ENCODE measurements around the gene RNF224. TPM values are rescaled to one million over a fixed set of nuclear protein-coding genes. Genes with fewer than 3 reads are reported as not detected.

Gene RNF224
- total and polyA plus RNA-seq, 2 of the 13 experiments (the other 11 are each of a cell fraction or from before 2014, with no cell fraction given), result 0.09 TPM; not detected in 1

DNA sequence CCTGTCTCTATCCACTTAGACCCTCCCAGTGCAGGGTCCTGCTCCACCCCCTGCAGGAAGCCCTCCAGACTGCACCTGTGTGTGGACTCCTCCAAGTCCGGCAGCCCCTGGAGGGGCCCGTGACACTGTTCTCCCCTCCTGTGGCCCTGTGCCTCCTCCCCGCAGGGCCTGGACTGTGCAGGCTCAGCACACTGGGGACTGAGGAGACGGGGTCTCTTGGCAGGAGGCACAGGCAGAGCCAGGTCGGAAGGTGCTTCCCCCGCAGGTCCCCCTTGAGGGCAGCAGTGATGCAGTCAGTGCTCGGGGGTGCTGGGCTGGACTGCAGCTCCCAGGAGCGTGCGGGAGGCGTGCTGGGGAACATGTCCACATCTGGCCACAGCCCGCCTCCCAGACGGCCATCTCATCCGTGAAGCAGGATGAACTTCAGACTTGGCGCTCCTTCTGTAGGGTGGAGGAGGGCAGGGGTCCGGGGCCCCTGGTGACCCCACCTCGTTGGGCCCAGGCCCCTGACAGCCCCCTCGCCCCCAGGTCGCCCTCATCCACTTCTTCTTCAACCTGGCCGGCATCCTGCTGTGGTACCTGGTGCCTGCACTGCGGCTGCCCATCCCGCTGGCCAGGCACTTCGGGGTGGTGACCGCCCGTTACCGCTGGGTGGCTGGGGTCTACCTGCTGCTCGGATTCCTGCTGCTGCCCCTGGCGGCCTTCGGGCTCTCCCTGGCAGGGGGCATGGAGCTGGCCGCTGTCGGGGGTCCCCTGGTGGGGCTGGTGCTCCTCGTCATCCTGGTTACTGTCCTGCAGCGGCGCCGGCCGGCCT lies 8.3 kb downstream of the RNF224 start:
- WGBS (ENCODE audit: low lambda C conversion rate), result 0% methylated on average over 3 of the region's 35 CpGs
- H3K4me1 ChIP-seq (ENCODE audit: insufficient read depth, low read length), result peaks cover 59% of the 10 kb centered on the region
- H3K4me2 ChIP-seq (ENCODE audit: low read depth, low read length), result peak overlapping the region; percentile 85
- in situ Hi-C loops (cut with HindIII; ENCODE audit: extremely low pct_ligation_motif_present, low pct_unique_long_range_greater_than_20kb), result no loop called here
- ChIA-PET CTCF (ENCODE audit: low intra/inter-chr PET ratio, low total read pairs) (interaction anchor here (0.9 to 2.6 kb wide), 10 partner anchors 12 to 117 kb away, joined by 3 to 19 read pairs (median 3); partner anchors contain the start of genes ANAPC2, SSNA1 and TOR4A), POLR2A (interaction anchor here (0.7 to 7.4 kb wide), 14 partner anchors 8 to 180 kb away, joined by 4 to 78 read pairs (median 7); partner anchors contain the start of genes ANAPC2, CYSRT1, MAN1B1 and NELFB)
- peak overlapping the region; percentile 67 to 81 (median 72) for H3K4me3 ChIP-seq (replicated peaks in 1 of 3; ENCODE audit: insufficient read depth in 1 of 3, low read depth in 2 of 3, low read length in 3 of 3)
- DNase-seq (ENCODE audit: low spot score) (peak; percentile 45), ATAC-seq (peak; percentile 53), FAIRE-seq (no peak)
- peaks cover 15% of the 10 kb centered on the region for H3K79me2 ChIP-seq (ENCODE audit: insufficient read depth, low read length)
- H3K9ac ChIP-seq (ENCODE audit: insufficient read depth, low read depth, low read length), result peak overlapping the region; percentile 72
- H3K9me3 ChIP-seq (ENCODE audit: low read length), result no peaks in the 10 kb centered on the region
- peak overlapping the region; percentile 68 for H3K27ac ChIP-seq (ENCODE audit: extremely low read length, insufficient read depth, low read length)
- no peaks in the 10 kb centered on the region for H3K27me3 ChIP-seq (ENCODE audit: control insufficient read depth in 1 of 2, insufficient read depth in 2 of 2, low read length in 2 of 2)
- H4K20me1 ChIP-seq (ENCODE audit: insufficient read depth, low read length), result no peaks in the 10 kb centered on the region
- intact Hi-C loops (cut with micrococcal nuclease; ENCODE audit: unreplicated experiment), result loop anchor here (2.0 kb wide), 1 partner anchor 13 kb away; the partner anchor contains the start of gene RNF208
- H2AFZ ChIP-seq (ENCODE audit: low read length), result no peak overlapping the region
- no peaks in the 10 kb centered on the region for H3K36me3 ChIP-seq (replicated peaks in 1 of 2; ENCODE audit: control insufficient read depth in 1 of 2, insufficient read depth in 2 of 2, low read length in 2 of 2)
- BruUV-seq (replicated peaks), result no TSS peak
- no peak for TF ChIP-seq MBNL3 (CRISPR knock-in tag; conservative IDR thresholded peaks at IDR 0.05)
- TF ChIP-seq HDAC1 (CRISPR knock-in tag; IDR thresholded peaks at IDR 0.05), result no peak
- no peak for TF ChIP-seq PBX3 (CRISPR knock-in tag; IDR thresholded peaks at IDR 0.05; ENCODE audit: borderline replicate concordance)
- no peak for TF ChIP-seq ELF4 (CRISPR knock-in tag; IDR thresholded peaks at IDR 0.05; ENCODE audit: borderline replicate concordance)
- TF ChIP-seq ZNF234 (CRISPR knock-in tag; conservative IDR thresholded peaks at IDR 0.05), result 0 out of 2 replicates have a peak, but pooled peaks have one; percentile 79
- TF ChIP-seq SNAI1 (CRISPR knock-in tag; IDR thresholded peaks at IDR 0.05; ENCODE audit: borderline replicate concordance), result peak; percentile 82; the same call in 1 of the 2 replicates
- no peak for TF ChIP-seq DNMT3B (CRISPR knock-in tag; conservative IDR thresholded peaks at IDR 0.05)
- 0 out of 2 replicates have a peak, but pooled peaks have one; percentile 13 for TF ChIP-seq IRF9 (CRISPR knock-in tag; IDR thresholded peaks at IDR 0.05; ENCODE audit: borderline replicate concordance)
- TF ChIP-seq, protein P1, sequence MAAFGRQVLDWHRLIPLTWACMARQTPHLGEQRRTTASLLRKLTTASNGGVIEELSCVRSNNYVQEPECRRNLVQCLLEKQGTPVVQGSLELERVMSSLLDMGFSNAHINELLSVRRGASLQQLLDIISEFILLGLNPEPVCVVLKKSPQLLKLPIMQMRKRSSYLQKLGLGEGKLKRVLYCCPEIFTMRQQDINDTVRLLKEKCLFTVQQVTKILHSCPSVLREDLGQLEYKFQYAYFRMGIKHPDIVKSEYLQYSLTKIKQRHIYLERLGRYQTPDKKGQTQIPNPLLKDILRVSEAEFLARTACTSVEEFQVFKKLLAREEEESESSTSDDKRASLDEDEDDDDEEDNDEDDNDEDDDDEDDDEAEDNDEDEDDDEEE (CRISPR knock-in tag; IDR thresholded peaks at IDR 0.05), result peak; percentile 79; the same call in 1 of the 2 replicates
- 0 out of 2 replicates have a peak, but pooled peaks have one; percentile 2 for TF ChIP-seq CENPT (CRISPR knock-in tag; IDR thresholded peaks at IDR 0.05; ENCODE audit: low read depth)
- no peak for TF ChIP-seq ZNF614 (CRISPR knock-in tag; IDR thresholded peaks at IDR 0.05; ENCODE audit: borderline replicate concordance)
- TF ChIP-seq FOXO4 (CRISPR knock-in tag; conservative IDR thresholded peaks at IDR 0.05), result no peak
- TF ChIP-seq ZC3H13 (CRISPR knock-in tag; IDR thresholded peaks at IDR 0.05), result 0 out of 2 replicates have a peak, but pooled peaks have one; percentile 27
- no peak; the same call in 1 of the 2 replicates for TF ChIP-seq ZNF205 (CRISPR knock-in tag; IDR thresholded peaks at IDR 0.05)
- peak; percentile 49; the same call in 1 of the 2 replicates for TF ChIP-seq TBX2 (CRISPR knock-in tag; IDR thresholded peaks at IDR 0.05; ENCODE audit: borderline replicate concordance)
